Measurements from ENCODE around the gene TMEM82.

Gene TMEM82

DNA sequence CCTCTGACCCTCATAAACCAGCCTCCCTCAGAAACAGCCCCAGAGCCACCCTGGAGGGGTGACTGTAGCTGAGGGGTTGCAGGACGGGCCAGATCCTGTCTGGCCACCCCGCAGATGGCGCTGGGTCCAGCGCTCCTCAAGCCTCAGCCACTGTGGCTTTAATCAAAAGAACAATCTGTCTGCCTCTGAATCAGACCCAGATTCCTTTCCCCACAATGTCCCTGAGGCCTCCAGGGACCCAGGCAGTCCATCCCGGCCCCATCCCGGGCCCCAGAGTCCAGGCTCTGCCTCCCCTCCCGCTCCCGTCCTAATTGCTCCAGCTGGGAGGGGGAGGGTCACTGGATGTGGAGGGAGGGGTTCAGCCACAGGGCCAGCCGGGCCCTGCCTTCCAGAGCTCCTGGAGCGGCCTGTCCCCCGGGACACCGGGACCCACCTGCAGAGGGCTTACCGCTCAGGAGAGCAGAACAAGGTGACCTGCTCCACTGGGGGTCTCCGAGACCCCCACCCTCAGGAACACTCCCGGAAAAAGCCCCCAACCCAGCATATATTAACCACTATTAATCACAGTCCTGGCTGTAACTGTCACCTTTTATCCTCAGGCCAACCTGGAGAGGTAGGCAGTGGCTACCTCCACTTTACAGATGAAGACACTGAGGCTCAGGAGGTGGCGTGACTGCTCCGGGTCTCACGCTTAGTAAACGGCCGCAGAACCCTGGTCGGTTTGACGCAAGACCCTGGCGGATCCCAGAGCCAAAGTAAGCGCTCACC, 15.5 kb downstream of the TMEM82 start (continued):
- TF ChIP-seq, protein P1, sequence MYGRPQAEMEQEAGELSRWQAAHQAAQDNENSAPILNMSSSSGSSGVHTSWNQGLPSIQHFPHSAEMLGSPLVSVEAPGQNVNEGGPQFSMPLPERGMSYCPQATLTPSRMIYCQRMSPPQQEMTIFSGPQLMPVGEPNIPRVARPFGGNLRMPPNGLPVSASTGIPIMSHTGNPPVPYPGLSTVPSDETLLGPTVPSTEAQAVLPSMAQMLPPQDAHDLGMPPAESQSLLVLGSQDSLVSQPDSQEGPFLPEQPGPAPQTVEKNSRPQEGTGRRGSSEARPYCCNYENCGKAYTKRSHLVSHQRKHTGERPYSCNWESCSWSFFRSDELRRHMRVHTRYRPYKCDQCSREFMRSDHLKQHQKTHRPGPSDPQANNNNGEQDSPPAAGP (tag by site-specific recombination; IDR thresholded peaks at IDR 0.05), result peak; percentile 29; the same call in 1 of the 2 replicates
- TF ChIP-seq ZBTB7A (tag by site-specific recombination; IDR thresholded peaks at IDR 0.05; ENCODE audit: low read depth), result peak; percentile 66; the same call in 1 of the 2 replicates

DNA sequence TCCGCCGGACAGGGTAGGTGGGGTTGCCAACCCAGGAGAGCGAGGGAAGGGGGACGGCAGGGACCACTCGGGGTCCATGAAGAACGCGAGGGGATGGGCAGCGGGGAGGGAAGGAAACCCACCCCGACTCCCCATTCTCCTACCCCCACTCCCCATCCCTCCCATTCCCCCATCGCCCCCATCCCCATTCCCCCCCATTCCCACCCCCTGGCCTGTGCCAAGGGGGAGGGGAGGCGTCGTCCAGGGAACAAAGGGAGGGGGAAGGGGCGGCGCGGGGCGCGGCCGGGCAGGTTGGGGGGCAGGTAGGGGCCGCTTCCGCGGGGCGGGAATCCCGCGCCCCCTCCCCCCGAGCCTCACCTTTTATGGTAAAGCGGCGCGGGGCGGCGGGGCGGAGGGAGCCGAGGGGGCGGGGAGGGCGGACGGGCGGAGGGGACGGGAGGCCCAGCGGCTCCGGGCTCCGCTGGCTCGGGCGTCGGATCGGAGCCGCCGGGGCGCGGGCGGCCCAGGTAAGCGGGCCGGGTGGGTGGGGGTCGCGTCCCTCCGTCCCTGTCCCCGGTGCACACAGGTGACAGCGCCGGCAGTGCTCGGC, 16.1 kb downstream of the TMEM82 start, which contains the start of gene FBLIM1:
FBLIM1 (plus strand) TSS at position 453 of the 589 bp plus-strand sequence. CDS start 6,189 bp downstream, outside the sequence.
- ChIA-PET POLR2A (no interaction called here), CTCF (no interaction called here)
- Histone ChIP-seq H3K27ac (ENCODE audit: extremely low read depth, low read depth, low read length) (peak within 1 kb of the TSS; percentile 67; the same call in 1 of the 2 replicates), H3K9me3 (ENCODE audit: control insufficient read depth, insufficient read depth, low read depth, low read length) (no peaks in the 10 kb centered on the region), H3K36me3 (ENCODE audit: control insufficient read depth in 2 of 2, insufficient read depth in 1 of 2, low read length in 2 of 2) (no peaks in the 10 kb centered on the region), H3K4me1 (ENCODE audit: control insufficient read depth, insufficient read depth, low read length) (peaks cover 7% of the 10 kb centered on the region; the same call in 1 of the 2 replicates), H3K4me3 (ENCODE audit: low read depth, low read length) (peak within 1 kb of the TSS; percentile 43)
- TF ChIP-seq ZNF560 (tag by site-specific recombination; IDR thresholded peaks at IDR 0.05; ENCODE audit: borderline replicate concordance) (no peak), ZNF350 (tag by site-specific recombination; IDR thresholded peaks at IDR 0.05) (no peak), ZSCAN30 (tag by site-specific recombination; IDR thresholded peaks at IDR 0.05) (no peak)
- TF ChIP-seq, protein P2, sequence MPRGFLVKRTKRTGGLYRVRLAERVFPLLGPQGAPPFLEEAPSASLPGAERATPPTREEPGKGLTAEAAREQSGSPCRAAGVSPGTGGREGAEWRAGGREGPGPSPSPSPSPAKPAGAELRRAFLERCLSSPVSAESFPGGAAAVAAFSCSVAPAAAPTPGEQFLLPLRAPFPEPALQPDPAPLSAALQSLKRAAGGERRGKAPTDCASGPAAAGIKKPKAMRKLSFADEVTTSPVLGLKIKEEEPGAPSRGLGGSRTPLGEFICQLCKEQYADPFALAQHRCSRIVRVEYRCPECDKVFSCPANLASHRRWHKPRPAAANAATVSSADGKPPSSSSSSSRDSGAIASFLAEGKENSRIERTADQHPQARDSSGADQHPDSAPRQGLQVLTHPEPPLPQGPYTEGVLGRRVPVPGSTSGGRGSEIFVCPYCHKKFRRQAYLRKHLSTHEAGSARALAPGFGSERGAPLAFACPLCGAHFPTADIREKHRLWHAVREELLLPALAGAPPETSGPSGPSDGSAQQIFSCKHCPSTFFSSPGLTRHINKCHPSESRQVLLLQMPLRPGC (tag by site-specific recombination; IDR thresholded peaks at IDR 0.05), result no peak
- TF ChIP-seq, protein P3, sequence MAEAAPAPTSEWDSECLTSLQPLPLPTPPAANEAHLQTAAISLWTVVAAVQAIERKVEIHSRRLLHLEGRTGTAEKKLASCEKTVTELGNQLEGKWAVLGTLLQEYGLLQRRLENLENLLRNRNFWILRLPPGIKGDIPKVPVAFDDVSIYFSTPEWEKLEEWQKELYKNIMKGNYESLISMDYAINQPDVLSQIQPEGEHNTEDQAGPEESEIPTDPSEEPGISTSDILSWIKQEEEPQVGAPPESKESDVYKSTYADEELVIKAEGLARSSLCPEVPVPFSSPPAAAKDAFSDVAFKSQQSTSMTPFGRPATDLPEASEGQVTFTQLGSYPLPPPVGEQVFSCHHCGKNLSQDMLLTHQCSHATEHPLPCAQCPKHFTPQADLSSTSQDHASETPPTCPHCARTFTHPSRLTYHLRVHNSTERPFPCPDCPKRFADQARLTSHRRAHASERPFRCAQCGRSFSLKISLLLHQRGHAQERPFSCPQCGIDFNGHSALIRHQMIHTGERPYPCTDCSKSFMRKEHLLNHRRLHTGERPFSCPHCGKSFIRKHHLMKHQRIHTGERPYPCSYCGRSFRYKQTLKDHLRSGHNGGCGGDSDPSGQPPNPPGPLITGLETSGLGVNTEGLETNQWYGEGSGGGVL (tag by site-specific recombination; IDR thresholded peaks at IDR 0.05), result peak; percentile 58

DNA sequence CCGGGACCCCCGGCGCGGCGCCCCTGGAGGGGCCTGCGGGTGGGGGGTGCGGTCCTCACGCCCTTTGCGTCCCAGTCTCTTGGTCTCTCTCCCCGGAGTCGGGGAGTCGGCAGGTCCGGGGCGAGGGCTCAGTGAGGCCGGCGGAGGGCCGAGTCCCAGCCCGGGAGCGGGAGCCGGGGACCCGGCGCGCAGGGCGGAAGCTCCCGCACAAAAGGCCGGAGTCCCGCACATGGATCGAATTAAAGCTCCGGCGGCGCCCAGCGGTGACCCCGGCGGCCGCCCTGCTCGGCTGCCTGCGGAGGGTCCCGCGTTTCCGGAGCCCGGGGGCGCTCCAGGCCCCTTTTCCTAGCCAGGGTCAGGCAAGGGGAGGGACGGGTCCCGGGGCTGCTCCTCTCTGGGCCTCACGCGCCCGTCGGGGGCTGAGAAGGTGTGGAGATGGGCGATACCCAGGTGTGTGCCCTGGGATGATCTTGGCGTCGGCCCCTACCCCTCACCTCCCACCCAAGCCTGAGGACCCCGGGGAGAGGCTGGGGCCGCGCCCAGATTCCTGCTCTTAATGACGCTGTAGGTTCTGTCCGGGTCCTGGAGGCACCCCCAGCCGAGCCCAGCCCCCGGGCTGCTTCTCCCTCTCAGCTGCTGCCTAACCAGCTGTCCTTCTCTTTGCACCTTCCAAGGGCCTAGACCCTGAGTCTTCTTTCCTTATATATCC, 16.8 kb downstream of the TMEM82 start:
- ChIA-PET POLR2A (no interaction called here), CTCF (no interaction called here)
- peak overlapping the region; percentile 43 for H3K4me3 ChIP-seq (ENCODE audit: low read depth, low read length)
- H3K9me3 ChIP-seq (ENCODE audit: control insufficient read depth, insufficient read depth, low read depth, low read length), result no peaks in the 10 kb centered on the region
- peaks cover 7% of the 10 kb centered on the region; the same call in 1 of the 2 replicates for H3K4me1 ChIP-seq (ENCODE audit: control insufficient read depth, insufficient read depth, low read length)
- H3K27ac ChIP-seq (ENCODE audit: extremely low read depth, low read depth, low read length), result peak overlapping the region; percentile 67; the same call in 1 of the 2 replicates
- peaks cover 0 to 1% of the 10 kb centered on the region in 2 experiments; a peak in 1 of 3 replicates for H3K36me3 ChIP-seq (ENCODE audit: control insufficient read depth in 2 of 2, insufficient read depth in 1 of 2, low read length in 2 of 2)
- TF ChIP-seq KLF1 (tag by site-specific recombination; IDR thresholded peaks at IDR 0.05) (no peak), ZNF654 (tag by site-specific recombination; IDR thresholded peaks at IDR 0.05; ENCODE audit: low read depth) (no peak), GLIS1 (tag by site-specific recombination; IDR thresholded peaks at IDR 0.05) (peak; percentile 79), ZNF426 (tag by site-specific recombination; IDR thresholded peaks at IDR 0.05) (no peak), ZIC2 (tag by site-specific recombination; IDR thresholded peaks at IDR 0.05) (peak; percentile 44; the same call in 1 of the 2 replicates), ZBTB8A (tag by site-specific recombination; IDR thresholded peaks at IDR 0.05) (peak; percentile 88), SCRT1 (tag by site-specific recombination; IDR thresholded peaks at IDR 0.05; ENCODE audit: borderline replicate concordance) (no peak), ZNF555 (tag by site-specific recombination; conservative IDR thresholded peaks at IDR 0.05) (no peak)
- TF ChIP-seq, protein P4, sequence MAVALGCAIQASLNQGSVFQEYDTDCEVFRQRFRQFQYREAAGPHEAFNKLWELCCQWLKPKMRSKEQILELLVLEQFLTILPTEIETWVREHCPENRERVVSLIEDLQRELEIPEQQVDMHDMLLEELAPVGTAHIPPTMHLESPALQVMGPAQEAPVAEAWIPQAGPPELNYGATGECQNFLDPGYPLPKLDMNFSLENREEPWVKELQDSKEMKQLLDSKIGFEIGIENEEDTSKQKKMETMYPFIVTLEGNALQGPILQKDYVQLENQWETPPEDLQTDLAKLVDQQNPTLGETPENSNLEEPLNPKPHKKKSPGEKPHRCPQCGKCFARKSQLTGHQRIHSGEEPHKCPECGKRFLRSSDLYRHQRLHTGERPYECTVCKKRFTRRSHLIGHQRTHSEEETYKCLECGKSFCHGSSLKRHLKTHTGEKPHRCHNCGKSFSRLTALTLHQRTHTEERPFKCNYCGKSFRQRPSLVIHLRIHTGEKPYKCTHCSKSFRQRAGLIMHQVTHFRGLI (tag by site-specific recombination; IDR thresholded peaks at IDR 0.05), result peak; percentile 20; the same call in 1 of the 2 replicates
- TF ChIP-seq, protein P5, sequence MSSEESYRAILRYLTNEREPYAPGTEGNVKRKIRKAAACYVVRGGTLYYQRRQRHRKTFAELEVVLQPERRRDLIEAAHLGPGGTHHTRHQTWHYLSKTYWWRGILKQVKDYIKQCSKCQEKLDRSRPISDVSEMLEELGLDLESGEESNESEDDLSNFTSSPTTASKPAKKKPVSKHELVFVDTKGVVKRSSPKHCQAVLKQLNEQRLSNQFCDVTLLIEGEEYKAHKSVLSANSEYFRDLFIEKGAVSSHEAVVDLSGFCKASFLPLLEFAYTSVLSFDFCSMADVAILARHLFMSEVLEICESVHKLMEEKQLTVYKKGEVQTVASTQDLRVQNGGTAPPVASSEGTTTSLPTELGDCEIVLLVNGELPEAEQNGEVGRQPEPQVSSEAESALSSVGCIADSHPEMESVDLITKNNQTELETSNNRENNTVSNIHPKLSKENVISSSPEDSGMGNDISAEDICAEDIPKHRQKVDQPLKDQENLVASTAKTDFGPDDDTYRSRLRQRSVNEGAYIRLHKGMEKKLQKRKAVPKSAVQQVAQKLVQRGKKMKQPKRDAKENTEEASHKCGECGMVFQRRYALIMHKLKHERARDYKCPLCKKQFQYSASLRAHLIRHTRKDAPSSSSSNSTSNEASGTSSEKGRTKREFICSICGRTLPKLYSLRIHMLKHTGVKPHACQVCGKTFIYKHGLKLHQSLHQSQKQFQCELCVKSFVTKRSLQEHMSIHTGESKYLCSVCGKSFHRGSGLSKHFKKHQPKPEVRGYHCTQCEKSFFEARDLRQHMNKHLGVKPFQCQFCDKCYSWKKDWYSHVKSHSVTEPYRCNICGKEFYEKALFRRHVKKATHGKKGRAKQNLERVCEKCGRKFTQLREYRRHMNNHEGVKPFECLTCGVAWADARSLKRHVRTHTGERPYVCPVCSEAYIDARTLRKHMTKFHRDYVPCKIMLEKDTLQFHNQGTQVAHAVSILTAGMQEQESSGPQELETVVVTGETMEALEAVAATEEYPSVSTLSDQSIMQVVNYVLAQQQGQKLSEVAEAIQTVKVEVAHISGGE (tag by site-specific recombination; conservative IDR thresholded peaks at IDR 0.05; ENCODE audit: low read depth), result peak; percentile 48; the same call in 1 of the 2 replicates
